GM18873 (cell line): Measurements from ENCODE around the gene CLECL1.
"Not testable (repeated sequence)": the region's sequence is repeated elsewhere in the genome, so short reads cannot be mapped to it uniquely, and the experiment has no call there.

Source experiments
- ATAC-seq: cut with Tn5 transposase; IDR thresholded peaks from one replicate; pipeline ENCODE4 v1.9.1; 2021; ENCODE audit warnings: mild to moderate bottlenecking, moderate library complexity, moderate number of reproducible peaks; ENCODE audit not compliant: unreplicated experiment, low FRiP score

CLECL1 gene

GRCh38 chr12:9752145-9752933 is 19.4 kb upstream of the CLECL1 start:
- ATAC-seq: no peak

- no peak for ATAC-seq
Measured at GRCh38 chr12:9751204-9752144, 18.6 kb upstream of the CLECL1 start.

- ATAC-seq: peak; percentile 58
Measured at GRCh38 chr12:9750276-9751203, 17.6 kb upstream of the CLECL1 start.

- no peak for ATAC-seq
Measured at GRCh38 chr12:9749640-9750039, 16.7 kb upstream of the CLECL1 start.

- ATAC-seq: no peak
Measured at GRCh38 chr12:9745199-9745598, 12.3 kb upstream of the CLECL1 start.

- ATAC-seq: peak; percentile 41
Measured at GRCh38 chr12:9742661-9743060, 9.8 kb upstream of the CLECL1 start.

GRCh38 chr12:9741726-9742125 is 8.8 kb upstream of the CLECL1 start:
- ATAC-seq: peak; percentile 82

GRCh38 chr12:9740106-9740750 is 7.3 kb upstream of the CLECL1 start:
- ATAC-seq: no peak

GRCh38 chr12:9739404-9740105 is 6.7 kb upstream of the CLECL1 start:
- not testable (repeated sequence) for ATAC-seq

- ATAC-seq: not testable (repeated sequence)
Measured at GRCh38 chr12:9738905-9739304, 6.0 kb upstream of the CLECL1 start.

- ATAC-seq: no peak
Measured at GRCh38 chr12:9736936-9737705, 4.2 kb upstream of the CLECL1 start.

GRCh38 chr12:9735601-9736000 is 2.7 kb upstream of the CLECL1 start:
- no peak for ATAC-seq

GRCh38 chr12:9731797-9732196 is 1.1 kb downstream of the CLECL1 start:
- peak; percentile 35 for ATAC-seq

GRCh38 chr12:9731393-9731792 is 1.5 kb downstream of the CLECL1 start:
- ATAC-seq: no peak

GRCh38 chr12:9730591-9730990 is 2.3 kb downstream of the CLECL1 start:
- ATAC-seq: no peak

GRCh38 chr12:9730011-9730410 is 2.9 kb downstream of the CLECL1 start:
- ATAC-seq: no peak

GRCh38 chr12:9729082-9729481 is 3.8 kb downstream of the CLECL1 start:
- ATAC-seq: no peak

GRCh38 chr12:9727813-9728212 is 5.1 kb downstream of the CLECL1 start:
- ATAC-seq: no peak
